ENCODE data around the gene RAB5B.
"Not testable (repeated sequence)": the region's sequence is repeated elsewhere in the genome, so short reads cannot be mapped to it uniquely, and the experiment has no call there.

Gene RAB5B

DNA sequence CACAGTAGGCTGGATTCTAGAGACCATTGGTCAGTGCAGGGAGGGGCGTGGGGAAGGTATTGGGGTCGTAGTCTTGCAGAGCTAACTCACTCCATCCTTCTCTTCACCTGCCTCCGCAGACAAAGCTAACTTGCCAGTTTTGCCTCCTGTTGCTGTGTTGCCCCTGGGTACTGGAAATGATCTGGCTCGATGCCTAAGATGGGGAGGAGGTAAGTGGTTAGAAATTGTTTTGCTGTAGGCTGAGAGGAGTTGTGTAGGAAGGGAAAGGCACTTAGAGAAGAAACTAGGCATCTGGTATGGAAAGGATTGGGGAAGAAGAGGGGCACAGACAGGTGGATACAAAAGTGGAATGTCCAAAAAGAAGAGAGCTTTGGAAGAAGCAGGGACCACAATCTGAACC, 31.8 kb upstream of the RAB5B start:
- no peak for DNase-seq (ENCODE audit: low spot score)

DNA sequence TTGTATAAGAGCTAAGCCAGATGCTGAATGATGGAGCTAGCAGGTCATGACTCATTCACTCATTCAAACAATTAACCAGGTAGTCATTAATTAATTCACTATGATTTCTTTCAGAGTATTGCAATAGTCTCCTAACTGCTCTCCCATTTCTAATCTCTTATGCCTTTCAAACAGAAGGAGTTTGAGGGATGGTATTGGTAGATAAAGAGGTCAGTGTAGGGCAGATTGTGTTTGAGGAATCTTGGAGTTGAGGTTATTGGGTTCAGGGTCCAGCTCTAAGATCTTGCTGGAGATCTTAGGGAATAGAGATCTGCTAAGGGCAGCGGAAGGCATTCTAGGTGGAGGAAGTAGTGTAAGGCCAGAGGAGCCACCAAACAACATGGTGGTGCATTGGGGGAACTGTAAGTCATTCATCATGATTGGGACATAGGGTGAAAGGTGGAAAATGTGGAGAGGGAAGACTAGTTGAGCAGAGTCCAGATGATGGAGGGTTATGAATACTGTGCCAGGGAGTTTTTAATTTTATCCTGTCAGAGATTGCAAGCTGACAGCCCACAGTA, 31.2 kb upstream of the RAB5B start:
- no peak for DNase-seq (ENCODE audit: low spot score)

DNA sequence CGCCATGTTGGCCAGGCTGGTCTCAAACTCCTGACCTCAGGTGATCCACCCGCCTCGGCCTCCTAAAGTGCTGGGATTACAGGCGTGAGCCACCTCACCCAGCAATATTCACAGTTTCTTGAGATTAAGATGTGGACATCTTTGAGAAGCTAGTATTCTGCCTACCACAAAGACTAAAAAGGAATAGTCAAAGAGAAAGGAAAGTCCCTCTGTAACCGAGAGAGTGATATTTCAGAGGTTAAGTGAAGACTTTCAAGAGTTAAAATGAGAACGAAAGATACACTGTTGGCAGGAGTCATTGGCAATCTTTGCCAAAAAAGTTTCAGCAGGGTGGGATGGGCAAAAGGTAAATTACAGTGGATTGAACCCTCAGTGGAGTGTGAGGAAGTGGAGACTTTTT, 27.3 kb upstream of the RAB5B start:
- DNase-seq (ENCODE audit: low spot score), result no peak

DNA sequence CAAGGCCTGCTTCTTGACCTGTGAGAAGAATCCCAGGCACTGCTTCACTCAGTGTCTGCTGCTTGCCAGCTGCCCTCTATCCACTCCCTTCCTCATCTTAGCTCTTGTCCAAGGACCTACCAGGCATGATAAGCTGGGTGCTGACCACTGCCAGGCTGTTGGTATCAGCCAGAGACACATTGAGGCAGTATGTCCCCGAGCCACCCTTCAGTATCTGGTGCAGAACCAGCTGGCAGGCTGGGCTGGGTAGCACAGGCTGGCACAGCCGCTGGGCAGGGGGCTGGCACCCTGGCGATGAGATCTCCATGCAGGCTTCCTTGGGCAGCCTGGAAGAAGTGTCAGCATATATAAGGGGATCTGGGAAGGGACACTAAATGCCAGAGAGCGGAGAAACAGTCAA, 18.5 kb upstream of the RAB5B start:
- no peak for DNase-seq (ENCODE audit: low spot score)

DNA sequence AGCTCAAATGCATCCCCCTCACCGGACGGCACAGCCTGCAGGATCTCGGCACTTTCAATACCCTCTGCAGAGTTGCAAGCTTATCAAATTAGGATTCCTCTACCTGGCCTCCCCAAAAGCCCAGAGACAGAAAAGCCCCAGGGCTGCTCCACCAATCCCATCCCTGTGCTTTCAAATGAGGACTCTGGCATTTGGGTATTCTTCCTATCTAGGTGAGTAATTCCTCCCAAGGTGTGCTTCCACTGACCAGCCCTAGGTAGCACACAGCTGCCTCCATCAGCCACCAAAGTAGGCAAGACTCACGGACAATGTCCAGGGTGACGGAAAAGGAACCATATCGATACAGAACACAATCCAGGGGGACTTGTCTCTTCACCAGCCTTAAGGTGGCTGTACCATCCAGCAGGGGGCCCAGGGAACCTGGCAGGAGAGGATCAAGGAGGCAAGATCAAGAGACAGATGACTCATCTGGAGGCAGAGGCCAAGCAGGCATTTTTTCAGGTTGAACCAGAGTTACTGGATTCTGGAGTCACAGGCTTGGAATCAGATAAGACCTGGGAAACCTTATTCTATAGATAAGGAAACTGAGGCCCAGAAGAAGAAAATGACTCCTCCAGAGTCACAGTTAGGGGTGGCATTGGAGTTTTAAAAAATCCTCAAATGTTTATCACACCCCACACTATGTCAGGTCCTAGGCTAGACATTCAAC, 17.9 kb upstream of the RAB5B start:
- peak; percentile 56 for DNase-seq (ENCODE audit: low spot score)

DNA sequence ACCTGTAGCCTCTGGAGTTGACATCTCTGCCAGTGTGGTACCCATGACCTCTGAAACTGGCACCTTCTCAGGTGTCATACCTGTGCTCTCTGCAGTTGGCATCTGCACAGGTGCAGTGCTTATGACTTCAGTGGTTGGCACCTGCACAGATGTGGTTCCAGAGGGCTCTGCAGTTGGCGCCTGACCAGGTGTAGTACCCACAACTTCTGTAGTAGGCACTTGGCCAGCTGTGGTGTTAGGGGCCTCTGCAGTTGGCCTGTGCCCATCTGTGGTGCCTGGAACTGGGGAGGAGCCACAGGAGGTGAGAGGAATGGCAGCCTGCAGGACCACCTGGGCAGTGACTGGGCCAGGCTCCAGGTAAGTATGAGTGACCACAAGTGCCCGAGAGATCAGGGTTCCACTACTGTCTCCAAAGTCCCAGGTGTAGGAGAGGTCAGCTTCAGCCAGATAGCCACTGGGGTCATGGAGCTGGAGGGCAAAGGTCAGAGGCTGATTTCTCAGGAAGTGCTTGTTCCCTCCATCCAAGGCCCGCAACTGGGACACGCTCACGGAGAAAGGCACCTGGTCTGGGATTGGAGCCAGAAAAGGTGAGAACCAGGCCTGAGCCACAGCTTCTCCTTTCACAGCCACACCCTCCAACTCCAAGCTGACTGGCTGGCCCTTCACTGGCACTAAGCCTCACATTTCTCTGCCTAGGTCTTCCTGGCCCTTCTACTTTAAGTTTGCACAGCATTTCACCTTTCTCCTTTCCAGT, 16.6 kb upstream of the RAB5B start:
- no peak for DNase-seq (ENCODE audit: low spot score)

DNA sequence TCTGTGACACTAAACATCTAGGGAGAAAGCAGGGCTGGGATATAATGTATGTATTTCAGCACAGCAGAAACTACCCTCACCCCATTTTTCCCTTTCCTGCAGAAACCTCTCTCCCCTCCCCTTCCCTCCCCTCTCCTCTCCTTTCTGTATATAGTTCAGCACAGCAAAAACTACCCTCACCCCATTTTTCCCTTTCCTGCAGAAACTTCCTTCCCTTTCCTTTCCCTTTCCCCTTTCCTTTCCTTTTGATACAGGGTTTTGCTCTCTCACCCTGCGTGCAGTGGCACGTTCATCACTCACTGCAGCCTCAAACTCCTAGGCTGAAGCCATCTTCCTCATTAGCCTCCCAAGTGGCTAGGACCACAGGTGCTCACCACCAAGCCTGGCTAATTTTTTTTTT, 10.1 kb upstream of the RAB5B start:
- no peak for DNase-seq (ENCODE audit: low spot score)

DNA sequence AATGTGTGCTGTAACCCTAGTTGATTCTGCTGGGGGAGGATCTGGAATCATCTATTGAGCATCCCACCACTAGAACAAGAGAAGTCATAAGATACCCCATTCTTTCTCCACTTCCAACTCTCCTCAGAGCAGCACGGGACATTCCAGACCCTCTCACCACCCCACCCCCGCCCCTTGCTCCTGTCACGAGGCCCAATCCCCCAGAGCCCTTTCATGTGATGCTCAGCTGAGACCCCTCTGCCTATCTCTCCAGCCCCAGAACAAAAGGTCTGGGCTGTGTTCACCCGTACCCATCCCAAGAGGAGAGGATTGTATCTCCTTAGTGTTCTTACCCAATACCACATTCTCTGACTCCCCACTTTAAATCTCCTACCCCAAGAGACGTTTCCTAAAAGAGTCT, 8.6 kb upstream of the RAB5B start:
- DNase-seq (ENCODE audit: low spot score), result no peak

DNA sequence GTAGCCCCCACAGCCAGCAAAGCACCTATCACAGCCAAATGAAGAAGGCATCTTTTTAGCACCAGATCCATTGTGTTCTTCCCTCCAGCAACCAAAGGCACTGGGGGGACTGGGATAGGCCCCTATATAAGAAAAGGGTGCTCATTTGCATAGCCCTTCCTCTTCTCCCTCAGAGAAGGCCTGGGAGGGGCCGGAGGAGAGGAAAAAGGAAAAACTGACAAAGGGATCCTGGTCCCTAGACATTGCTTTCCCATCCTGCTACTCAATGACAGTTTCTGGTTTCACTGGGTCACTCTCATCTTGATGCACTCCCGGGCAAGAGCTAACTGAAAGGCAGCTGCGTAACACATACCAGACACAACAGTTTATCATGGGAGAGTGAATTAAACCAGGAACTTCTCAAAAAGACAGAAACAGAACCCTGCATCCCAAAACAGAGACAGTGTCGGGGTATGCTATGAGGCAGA, 7.9 kb upstream of the RAB5B start, which contains the start of gene PMEL:
Gene PMEL (minus strand): TSS at position 102 of the 467 bp plus-strand sequence. CDS start 31 bp downstream, at position 71.
- DNase-seq (ENCODE audit: low spot score), result peak; percentile 47

DNA sequence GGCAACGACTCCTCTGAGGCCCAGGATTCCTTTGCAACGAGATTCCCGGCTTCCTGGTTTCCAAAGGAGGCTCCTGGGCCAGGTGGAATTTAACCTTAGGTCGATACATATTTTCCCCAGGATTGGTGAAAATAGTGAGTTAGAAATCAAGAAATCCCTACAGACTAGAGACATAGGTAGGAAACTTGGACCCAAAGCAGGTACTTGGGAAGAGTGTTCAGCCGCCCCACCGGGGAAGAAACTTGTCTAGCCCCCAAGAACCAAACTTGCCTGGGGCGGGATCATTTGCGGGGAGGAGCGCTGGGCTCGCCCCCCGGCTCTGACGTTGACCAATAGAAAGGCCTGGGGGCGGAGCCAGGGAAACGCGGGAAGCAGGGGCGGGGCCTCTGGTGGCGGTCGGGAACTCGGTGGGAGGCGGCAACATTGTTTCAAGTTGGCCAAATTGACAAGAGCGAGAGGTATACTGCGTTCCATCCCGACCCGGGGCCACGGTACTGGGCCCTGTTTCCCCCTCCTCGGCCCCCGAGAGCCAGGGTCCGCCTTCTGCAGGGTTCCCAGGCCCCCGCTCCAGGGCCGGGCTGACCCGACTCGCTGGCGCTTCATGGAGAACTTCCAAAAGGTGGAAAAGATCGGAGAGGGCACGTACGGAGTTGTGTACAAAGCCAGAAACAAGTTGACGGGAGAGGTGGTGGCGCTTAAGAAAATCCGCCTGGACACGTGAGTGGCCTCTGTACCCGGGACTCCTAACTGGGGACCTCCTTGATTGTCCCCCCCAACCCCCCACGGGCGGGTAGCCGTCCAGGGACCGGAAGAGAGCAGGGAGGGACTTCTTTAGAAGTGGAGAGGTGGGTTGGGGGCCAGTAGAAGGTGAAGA, 7.2 kb upstream of the RAB5B start, which contains the start of gene CDK2:
Gene CDK2 (plus strand): TSS at position 423 of the 874 bp plus-strand sequence. CDS start 179 bp downstream, at position 602.
- peak; percentile 92 for DNase-seq (ENCODE audit: low spot score)

DNA sequence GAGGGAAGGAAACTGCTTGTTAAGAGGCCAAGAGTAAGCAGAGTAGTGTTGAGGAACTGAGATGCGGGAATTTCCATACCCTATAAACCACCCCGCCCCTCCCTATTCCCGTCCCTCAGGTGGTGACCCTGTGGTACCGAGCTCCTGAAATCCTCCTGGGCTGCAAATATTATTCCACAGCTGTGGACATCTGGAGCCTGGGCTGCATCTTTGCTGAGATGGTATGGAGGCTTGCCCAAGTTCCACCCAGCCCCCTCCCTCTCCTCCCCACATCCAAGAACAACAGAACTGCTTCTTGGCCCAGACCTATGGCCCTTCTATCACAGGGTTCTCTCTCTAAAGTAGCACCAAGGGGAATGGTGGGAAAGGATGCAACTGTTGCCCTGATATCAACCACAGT, 4.5 kb upstream of the RAB5B start:
- no peak for DNase-seq (ENCODE audit: low spot score)

DNA sequence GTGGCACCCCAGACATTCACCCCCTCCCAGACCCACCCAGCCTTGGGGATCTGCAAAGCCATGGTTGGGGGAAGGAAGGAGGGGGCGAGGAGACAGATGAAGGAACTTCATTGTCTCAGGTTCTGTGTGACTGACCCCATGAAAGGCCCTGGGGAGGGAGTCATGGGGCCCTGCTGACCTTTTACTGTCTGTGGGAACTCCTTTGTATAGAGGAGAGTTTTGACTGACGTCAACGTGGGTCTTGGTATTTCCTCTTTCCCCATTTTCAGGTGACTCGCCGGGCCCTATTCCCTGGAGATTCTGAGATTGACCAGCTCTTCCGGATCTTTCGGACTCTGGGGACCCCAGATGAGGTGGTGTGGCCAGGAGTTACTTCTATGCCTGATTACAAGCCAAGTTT, 3.1 kb upstream of the RAB5B start:
- DNase-seq (ENCODE audit: low spot score), result no peak

DNA sequence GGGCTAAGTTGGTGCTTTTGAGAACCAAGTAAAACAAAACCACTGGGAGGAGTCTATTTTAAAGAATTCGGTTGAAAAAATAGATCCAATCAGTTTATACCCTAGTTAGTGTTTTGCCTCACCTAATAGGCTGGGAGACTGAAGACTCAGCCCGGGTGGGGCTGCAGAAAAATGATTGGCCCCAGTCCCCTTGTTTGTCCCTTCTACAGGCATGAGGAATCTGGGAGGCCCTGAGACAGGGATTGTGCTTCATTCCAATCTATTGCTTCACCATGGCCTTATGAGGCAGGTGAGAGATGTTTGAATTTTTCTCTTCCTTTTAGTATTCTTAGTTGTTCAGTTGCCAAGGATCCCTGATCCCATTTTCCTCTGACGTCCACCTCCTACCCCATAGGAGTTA, 1.8 kb upstream of the RAB5B start:
- DNase-seq (ENCODE audit: low spot score), result no peak

DNA sequence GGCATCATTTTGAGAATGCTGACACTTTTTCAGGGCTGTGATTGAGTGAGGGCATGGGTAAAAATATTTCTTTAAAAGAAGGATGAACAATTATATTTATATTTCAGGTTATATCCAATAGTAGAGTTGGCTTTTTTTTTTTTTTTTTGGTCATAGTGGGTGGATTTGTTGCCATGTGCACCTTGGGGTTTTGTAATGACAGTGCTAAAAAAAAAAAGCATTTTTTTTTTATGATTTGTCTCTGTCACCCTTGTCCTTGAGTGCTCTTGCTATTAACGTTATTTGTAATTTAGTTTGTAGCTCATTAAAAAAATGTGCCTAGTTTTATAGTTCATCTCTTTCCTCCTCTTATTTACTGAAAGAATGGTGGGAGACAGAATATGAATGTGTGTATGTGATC, 1.4 kb upstream of the RAB5B start:
- no peak for DNase-seq (ENCODE audit: low spot score)

DNA sequence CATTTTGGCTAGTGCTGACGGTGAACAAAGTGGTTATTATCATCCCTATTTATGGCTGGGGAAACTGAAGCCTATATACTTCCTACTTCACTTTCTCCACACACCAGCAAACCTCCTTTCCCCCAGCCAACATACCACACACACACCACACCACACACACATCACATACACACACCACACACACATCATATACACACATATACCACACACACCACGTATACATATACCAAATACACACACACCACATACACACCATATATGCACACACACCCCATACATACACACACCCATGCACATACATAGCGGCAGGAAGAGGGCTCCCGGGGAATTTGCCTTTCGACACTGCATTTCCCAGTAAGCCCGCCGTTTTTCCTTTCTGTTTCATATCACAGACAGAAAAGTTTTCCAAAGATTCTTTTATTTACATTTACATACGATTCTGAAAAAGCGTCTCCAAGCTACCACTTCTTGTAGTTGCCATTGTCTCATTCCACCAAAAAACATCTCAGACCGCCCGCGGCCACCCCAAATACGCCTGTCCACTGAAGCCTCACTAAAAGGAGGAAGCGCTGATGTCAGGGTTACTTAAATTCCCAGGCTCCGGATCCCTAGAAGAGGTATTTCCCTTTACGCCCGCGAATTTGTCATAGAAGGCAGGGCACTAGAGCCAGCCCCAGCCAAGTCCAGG, 823 bp upstream of the RAB5B start:
- DNase-seq (ENCODE audit: low spot score), result no peak

DNA sequence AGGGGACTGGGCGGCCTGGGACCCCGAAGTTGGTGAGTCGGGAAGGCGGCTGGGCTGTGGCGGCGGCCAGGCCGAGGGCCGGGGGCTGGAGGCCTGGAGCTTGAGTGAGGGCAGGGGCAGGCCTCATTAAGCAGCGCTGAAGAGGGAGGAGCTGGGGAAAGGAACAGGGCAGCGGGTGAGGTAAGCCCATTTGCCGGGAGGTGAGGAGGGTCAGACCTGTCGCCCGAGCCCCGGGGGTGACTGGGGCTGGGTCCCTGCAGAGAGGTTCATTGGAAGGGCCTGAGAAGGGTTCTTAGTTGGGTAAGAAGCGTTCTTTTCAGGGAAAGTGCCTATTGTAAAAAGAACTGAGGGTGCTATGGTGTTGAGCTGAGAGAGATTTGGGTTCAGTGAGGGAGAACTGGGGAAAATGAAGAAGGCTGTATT, 441 bp downstream of the RAB5B start:
- DNase-seq (ENCODE audit: low spot score), result peak; percentile 60

DNA sequence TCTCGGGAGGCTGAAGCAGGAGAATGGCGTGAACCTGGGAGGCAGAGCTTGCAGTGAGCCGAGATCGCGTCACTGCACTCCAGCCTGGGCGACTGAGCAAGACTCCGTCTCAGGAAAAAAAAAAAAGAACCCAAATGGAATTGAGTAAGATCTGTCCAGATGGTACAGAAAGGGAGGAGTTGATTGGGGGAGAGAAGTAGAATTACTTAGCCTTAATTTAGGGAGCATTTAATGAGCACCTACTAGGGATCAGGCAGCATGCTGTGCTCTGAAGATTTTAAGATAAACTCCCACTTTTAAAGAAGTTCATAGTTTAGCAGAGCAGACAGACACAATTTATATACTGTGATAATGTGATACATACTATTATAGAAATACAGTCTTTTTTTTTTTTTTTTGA, 4.5 kb downstream of the RAB5B start:
- no peak for DNase-seq (ENCODE audit: low spot score)

DNA sequence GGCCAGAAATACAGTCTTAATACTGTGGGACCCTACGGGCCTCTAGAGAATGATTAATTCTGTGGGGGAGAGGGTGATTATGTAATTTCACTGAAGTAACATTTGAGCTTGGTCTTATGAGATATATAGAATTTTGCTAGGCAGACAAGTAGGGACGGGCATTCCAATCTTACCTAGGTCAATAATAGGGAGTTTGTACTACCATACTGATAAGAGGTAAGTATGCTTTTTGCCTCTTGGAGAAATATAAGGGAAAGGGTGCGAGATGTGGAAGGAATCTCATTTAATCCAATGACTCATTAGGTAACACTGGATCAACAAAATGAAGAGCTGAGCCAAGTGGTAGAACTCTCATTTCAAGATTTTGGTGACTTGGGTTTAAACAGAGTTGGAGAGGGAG, 5.2 kb downstream of the RAB5B start:
- no peak for DNase-seq (ENCODE audit: low spot score)

DNA sequence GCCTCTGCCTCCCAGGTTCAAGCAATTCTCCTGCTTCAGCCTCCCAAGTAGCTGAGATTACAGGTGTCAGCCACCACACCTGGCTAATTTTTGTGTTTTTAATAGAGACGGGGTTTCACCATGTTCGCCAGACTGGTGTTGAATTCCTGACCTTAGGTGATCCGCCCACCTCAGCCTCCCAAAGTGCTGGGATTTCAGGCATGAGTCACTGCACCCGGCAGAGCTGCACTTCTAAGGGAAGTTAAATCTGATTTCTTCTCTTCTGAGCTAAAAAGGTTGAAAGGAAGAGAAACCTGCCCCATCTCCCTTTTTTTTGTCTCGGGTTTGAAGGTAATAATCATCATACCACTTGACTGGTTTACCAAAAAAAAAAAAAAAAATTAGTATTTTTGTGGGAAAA, 8.0 kb downstream of the RAB5B start:
- not testable (repeated sequence) for DNase-seq (ENCODE audit: low spot score)

DNA sequence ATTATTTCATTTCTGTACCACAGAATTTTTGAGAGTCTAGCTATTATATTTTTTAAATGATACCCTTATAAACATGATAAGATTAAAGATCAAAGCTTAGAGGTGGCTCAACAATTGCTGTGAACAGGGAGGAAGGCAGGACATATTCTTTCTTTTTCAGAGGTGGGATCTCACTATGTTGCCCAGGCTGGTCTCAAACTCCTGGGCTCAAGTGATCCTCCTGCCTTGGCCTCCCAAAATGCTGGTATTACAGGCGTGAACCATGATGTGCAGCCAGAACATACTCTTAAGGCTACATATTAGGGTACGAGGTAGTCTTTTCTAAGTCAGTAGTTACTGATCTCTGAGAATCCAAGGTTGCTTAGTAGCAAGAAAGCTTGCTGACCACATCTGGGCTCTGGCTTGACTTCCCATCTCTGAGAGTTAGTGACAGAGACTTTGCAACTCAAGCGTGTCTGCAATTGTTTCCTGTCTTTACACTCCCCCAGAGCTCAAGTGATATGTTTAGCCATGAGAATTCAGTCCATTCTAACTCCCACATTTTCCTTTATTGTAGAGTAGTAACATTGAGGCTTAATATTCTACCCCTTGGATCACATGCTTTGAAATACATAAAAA, 8.6 kb downstream of the RAB5B start:
- peak; percentile 52 for DNase-seq (ENCODE audit: low spot score)

DNA sequence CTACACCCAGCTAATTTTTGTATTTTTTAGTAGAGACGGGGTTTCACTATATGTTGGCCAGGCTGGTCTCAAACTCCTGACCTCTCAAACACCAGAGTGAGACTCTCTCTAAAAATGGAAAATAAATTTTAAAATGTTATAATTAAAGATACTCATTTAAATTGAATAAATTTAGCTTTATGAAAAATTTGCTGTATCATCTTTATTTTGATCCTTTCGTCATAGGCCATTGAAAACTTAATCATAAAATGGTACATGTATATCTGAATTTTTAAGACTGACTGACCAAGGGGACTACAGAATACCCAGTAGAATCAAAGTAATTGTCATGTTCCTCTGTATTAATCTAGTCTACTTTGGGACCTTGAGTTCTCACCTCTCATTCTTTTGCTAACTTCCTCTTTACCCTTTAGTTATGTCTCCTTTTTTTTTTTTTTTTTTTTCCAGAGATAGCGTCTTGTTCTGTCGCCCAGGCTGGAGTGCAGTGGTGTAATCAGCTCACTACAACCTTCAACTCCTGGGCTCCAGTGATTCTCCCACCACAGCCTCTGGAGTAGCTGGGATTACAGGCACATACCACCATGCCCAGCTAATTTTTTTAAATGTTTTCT, 9.5 kb downstream of the RAB5B start:
- DNase-seq (ENCODE audit: low spot score), result no peak
